NAMALWA (cell line): Measurements from ENCODE around the gene ZSCAN29.
"Not testable (repeated sequence)": the region's sequence is repeated elsewhere in the genome, so short reads cannot be mapped to it uniquely, and the experiment has no call there.

Source experiments
- DNase-seq: peaks from one replicate; pipeline ENCODE4 v3.0.0-alpha.2; 2015; ENCODE audit warnings: low spot score

Gene ZSCAN29

GRCh38 chr15:43370975-43371974 is at the start of gene ZSCAN29, which contains the start of gene TUBGCP4:
Gene ZSCAN29 (minus strand): TSS chr15:43371043. CDS start chr15:43369913, 1,130 bp downstream.
Gene TUBGCP4 (plus strand): TSS chr15:43371101. CDS start chr15:43371355, 254 bp downstream.
- peak; percentile 87 for DNase-seq

GRCh38 chr15:43420435-43420834 is 49.6 kb upstream of the ZSCAN29 start:
- no peak for DNase-seq

DNA sequence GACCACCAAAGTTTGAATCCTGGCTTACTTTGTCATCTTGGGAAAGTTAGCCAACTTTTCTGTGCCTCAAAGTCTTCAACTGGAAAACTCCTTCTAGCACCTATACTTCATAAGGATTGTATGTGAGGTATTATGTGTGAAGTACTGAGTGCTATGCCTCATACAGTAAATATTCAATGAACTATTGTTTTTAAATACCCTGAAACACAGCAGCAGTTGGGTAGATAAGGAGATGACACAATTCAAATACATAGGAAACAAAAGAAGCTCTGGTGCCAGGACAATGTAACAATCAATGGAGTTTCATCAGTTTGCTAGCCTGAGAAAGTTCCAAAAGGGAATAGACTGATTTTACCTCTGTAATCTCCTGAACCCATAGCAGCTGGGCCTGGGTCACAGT is 43.4 kb upstream of the ZSCAN29 start:
- no peak for DNase-seq

DNA sequence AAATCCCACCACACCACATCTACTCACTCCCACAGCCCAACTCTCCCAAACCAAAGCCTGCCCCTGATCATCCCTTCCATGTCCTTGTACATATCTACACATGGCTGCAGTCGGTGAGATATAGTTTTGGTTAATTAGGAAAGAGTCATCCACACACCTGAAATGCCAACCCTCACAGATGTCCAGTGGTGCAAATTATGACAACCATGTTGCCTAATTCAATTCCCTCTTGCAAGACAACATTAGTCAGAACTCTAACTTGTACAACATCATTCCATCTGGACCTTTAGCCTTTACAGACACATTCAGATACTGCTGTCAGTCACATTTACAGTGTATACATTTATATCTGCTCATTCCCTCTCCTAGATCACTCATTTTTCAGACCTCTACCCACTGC is 41.3 kb upstream of the ZSCAN29 start:
- DNase-seq, result no peak

- no peak for DNase-seq
Measured at GRCh38 chr15:43410572-43411214, 39.9 kb upstream of the ZSCAN29 start.

- DNase-seq, result no peak
Measured at GRCh38 chr15:43408789-43409188, 37.9 kb upstream of the ZSCAN29 start.

- no peak for DNase-seq
Measured at GRCh38 chr15:43406808-43407207, 36.0 kb upstream of the ZSCAN29 start.

DNA sequence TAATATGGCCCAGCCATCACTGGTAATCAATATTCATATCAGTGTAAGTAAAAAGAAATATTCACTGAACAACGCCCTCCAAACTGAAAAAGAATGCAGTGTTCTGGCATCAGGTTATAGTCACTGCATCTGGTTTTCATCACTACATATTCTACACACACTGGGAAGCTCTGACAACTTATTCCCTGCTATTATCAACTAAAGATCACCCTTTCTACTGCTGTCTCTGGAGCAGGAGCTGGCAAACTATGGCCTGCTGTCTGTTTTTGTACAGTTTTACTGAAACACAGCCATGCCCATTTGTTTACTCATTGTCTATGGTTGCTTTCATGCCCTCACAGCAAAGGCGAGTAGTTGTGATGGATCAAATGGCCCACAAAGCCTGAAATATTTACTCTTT is 35.3 kb upstream of the ZSCAN29 start:
- no peak for DNase-seq

DNA sequence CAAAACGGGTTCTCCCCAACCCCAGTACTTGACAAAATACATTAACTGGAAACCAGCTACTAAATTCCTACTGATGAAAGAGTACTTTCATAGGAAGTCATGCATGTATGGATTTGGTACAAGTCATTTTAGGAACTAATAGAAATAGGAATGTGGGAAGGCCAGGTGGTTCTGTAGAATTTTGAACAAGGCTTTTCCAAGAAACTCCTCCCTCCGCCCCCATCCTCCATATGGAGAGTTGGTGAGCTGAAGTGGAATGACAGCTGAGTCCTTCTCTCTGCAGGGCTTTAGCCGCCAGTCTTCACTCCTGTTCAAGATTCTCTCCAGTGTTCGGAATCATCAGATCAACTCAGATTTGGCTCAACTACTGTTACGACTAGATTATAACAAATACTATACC is 33.3 kb upstream of the ZSCAN29 start:
- DNase-seq, result no peak

GRCh38 chr15:43403616-43404015 is 32.8 kb upstream of the ZSCAN29 start:
- DNase-seq, result no peak

- DNase-seq, result no peak
Measured at GRCh38 chr15:43402255-43402654, 31.4 kb upstream of the ZSCAN29 start.

GRCh38 chr15:43393592-43393991 is 22.7 kb upstream of the ZSCAN29 start:
- not testable (repeated sequence) for DNase-seq

GRCh38 chr15:43390723-43391122 is 19.9 kb upstream of the ZSCAN29 start:
- DNase-seq, result no peak

GRCh38 chr15:43383070-43383469 is 12.2 kb upstream of the ZSCAN29 start:
- no peak for DNase-seq

DNA sequence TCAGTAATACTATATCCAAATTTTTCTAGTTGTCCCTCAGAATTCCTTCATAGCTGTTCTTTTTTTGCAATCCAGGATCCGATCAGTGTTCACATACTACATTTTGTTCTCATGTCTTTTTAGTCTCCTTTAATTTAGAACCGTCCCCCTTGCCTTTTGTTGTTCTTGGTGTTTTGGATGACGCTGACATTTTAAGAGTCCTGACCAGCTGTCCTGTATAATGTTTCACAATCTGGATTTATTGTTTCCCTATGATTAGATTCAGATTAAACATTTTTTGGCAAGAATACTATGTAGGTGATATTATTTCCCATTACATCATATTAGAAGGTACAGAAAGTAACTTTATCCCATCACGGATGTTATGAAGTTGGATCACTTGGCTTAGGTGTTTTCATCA is 11.5 kb upstream of the ZSCAN29 start:
- no peak for DNase-seq

DNA sequence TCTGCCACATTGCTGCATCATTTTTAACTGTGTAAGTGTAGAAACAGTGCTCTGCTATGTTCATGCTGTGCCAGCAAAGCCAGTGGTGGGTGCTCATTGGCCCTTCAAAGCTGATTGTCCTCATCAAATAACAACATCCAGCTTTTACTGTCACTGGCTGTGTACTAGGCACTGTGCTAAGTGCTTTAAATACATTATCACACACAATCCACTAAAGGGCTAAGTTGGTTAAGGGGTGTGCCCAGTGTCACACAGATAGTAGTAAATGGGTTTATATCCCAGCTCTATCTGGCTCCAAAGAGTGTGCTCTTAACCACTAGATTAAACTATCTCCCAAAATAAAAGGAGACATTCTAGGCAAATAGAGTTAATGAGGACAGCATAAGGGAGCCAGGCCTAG is 7.8 kb upstream of the ZSCAN29 start:
- DNase-seq, result no peak

GRCh38 chr15:43376017-43376705 is 5.3 kb upstream of the ZSCAN29 start:
- DNase-seq, result peak; percentile 82

DNA sequence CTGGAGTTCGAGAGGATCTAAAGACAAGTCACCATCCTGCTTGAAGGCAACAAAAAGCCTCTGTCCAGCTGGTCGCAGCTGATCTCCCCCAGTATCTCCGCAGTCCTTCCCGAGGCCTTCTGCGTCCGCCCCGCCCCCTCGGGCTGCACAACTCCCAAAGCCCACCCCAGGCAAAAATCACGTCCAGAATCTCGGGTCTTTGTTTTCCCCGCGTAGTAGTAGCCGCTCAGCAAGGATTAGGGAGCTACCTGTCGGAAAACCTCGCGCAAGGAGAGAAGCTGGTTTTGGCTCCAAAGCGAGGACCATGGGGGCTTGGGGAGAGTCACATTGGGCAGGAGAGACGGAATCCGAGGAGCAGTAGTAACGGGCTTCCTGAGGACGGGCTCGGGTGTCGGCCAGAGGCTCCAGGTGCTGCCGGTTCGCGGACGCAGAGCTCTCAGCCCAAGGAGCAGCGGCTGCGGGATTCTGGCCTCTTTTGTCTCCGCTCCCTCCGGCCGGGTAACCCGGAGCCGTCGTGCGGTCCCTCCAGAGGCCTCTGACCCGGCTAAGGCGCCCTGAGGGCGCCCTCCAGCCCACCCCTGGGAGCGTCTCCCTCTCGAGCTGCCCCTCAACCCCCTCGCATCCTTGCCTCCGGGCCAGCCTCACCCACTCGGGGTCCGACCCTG is 401 bp downstream of the ZSCAN29 start:
- no peak for DNase-seq

DNA sequence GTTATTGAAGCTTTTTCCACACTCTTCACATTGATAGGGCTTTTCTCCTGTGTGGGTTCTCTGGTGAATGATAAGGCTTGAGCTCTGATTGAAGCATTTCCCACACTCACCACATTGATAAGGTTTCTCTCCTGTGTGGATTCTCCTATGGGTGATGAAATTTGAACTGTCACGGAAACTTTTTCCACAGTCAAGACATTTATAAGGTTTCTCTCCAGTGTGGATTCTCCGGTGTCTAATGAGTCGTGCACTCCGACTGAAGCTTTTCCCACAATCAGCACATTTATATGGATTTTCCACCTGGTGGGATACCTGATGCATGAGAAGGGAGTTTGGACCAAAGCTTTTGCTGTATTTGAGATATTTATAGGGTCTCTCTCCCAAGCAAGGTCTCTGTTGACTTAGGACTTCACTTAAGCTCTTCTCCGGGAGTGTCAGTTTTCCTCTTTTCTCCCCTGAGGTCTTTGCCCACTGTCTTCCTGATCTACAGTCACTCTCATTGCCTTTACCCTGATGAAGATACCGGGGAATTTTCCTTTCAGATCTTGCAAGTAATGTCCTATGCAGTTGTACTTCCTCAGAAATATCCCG is 9.4 kb downstream of the ZSCAN29 start:
- no peak for DNase-seq

DNA sequence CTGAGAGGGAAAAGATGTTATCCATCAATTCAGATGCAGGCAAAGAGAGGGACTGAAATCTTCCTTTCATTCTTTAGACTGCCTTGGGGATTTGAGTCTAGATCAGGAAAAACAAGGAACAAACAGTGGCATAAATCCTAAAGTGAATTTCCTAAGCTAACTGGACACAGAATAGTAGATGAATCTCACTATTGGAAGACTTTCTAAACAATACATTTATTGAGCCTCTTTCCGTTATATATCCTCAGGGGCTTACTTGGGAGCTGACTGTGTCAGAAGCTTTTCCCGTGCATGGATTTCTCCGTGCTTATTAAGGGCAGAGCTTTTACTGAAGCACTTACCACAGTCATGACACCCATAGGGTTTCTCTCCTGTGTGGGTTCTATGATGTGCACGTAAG is 10.0 kb downstream of the ZSCAN29 start:
- no peak for DNase-seq

DNA sequence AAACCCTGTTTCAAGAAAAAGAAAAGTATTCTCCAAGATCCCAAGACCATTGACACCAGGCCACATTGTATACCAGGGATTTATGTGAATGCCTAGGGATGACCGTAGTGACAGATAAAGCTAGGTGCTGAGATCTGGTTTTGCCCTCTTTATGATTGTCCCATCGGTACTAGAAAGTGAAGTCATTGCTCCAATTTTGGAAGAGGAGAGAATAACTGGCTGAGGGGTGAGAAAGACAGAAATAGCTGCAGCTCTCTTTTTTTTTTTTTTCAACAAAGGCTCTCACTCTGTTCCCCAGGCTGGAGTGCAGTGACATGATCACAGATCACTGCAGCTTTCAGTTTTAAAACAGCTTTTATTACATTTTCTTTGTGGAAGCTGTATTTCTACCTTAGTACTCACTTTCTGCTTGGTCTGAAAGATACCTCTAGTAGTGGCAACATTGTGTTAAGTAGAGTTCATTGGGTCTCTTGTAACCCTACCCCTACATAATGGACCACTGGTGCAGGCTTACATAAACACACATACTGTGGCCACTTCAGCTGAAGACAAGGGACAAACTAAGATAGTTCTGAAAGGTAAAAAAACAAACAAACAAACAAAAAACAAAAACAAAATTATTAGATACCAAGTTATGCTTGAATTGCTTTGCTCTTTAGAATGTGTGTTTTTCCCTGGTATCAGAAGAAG is 18.0 kb downstream of the ZSCAN29 start:
- no peak for DNase-seq
